RCC 7860 (cell line): Measurements from ENCODE around the gene RPTOR.
"Not testable (repeated sequence)": the region's sequence is repeated elsewhere in the genome, so short reads cannot be mapped to it uniquely, and the experiment has no call there.

Source experiments
- DNase-seq: peaks from one replicate; pipeline ENCODE4 v3.0.0-alpha.2; 2015; ENCODE audit warnings: low spot score
- FAIRE-seq: peaks from 2 replicates; lab custom pipeline; 2012; peaks lifted over from hg19 to GRCh38; lab: Jason Lieb, UNC

Gene RPTOR

DNA sequence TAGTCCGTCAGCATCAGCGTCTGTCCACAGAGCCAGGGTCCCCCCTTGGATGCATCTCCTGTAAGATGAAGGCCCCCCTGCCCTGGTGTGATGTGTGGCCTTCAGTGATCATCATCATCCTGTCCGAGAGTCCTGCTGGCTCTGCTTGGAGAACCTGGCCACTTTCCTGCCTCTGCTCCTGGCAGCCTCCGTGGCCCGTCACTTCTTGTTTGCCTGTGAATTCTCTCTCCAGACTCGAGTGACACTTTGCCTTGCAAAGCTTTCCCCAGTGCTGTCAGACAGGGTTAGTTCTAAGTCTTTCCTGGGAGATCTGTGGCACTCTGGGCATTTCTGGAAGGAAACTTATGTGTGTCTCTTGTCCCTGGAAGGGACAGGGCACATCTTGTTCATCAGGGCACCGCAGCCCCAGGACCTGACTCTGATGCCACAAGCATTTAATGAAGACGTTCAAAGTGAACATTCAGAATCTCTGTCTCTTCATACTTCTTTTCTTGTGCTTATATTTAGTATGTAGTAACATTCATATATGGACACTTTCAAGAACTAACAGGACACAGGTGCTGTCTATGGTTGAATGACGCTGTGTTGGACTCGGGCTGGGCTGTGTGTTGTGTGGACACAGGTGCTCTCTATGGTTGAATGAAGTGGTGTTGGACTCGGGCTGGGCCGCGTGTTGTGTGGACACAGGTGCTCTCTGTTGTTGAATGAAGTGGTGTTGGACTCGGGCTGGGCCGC, 68.5 kb downstream of the RPTOR start:
- FAIRE-seq (no peak), DNase-seq (no peak)

- DNase-seq = no peak
- FAIRE-seq = no peak
Observed at GRCh38 chr17:80613732-80614071, 69.1 kb downstream of the RPTOR start.

DNA sequence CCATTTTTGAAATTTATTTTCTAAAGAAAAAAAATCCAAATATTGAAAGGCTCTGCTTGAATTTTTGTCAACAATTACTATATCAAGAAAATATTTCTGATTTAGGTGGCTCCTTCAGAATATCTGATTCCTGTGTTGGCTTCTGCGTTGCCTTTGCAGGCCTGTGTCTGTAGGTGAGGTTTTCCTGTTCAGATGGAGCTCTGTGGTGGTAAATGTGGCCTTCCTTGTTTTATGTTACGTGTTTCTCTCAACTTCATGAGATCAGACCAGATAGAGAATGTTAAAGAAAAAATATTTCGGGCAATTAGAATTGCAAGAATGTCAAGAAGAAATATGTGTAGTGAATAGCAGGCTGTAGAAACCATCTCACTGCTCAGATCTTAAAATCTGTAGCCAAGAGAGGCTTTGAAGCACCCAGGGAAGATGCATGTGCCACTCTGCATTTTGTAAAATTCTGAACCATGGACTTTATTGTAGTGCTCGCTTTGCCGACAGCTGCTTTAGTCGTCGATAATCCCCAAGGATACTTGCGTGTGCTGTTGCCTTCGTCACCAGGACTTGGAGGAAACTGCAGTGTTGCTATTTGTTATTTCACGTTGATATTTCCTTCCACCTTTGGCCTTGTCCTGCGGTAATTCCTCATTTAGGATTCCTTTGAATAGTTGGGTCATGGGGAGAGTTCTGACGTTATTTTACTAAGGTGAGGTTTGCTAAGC, 69.9 kb downstream of the RPTOR start:
- no peak for DNase-seq
- FAIRE-seq = no peak

DNA sequence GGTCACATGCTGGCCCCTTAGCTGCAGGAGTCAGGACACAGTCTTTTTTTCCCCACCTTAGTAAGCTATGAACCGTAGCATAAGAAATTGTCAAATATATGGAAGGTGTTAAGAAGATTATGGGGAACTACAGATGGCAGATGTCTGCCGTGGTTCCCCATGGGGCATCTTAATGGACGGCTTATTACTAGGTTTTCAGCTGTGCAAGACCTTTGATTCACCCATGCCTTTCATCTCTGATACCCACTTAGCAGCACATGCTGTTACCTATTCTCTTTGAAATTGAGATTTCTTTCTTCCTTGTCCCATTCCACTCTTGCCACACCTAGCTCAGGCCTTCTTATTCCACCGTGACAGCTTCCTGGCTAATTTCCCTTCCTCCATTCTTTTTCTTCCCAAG, 70.7 kb downstream of the RPTOR start:
- no peak for FAIRE-seq
- no peak for DNase-seq

DNA sequence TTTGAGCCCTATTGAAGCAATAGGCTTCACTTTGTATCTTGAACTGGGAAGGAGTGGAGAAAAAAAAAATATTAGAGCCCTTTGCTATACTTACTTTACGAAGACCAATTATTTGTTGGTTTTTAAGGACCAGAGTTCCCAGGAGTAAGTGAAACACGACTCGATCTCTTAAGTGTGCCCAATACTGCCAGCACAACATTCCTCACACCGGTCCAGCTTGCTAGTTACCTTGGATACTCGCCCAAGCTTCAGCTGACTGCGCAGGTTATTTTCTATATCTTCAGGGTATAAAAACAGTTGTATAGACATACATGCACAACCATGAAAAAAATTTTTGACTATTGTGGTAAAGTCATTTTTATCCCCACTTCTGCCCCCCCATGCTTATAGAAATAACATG, 72.1 kb downstream of the RPTOR start:
- FAIRE-seq = no peak
- DNase-seq = no peak

DNA sequence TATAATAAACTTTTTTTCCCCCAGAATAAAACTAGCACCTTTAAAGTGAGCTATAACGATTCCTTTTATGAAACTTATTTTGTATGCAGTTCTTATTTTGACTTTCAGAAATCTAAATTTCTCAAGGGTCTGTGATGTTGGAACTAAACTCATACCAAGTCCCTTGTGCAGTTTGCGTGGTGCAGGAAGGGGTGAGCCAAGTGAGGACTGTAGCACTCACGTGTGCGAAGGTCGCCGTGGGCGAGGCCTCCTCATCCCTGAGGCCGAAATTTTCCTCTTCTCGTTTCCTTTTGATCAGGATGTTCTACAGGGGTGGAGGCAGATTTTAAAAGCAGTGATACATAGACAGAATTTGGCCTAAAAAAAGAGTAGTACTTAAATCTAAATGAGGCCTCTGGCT, 73.7 kb downstream of the RPTOR start:
- DNase-seq (no peak), FAIRE-seq (no peak)

- DNase-seq (peak; percentile 60), FAIRE-seq (peak; percentile 73)
Observed at GRCh38 chr17:80619535-80620235, 75.0 kb downstream of the RPTOR start.

GRCh38 chr17:80621335-80621996, 76.8 kb downstream of the RPTOR start:
- DNase-seq (no peak), FAIRE-seq (no peak)

DNA sequence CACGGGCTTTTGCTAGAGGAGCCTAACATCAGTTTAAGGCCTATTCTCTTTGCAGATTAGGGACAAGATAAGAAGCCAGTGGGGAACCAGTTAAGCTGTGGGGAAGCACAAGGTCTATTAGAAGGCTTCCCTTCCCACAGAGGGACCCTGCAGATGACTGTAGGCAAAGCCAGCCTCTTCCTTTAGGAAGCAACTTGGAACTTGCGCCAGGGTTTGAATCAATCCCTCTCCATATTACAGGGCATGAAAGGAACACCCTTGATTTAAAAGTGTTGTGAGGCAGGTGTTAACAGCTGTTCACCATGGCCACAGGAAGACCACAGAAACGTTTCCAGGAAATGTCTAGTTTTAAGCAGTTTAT, 77.3 kb downstream of the RPTOR start:
- no peak for FAIRE-seq

DNA sequence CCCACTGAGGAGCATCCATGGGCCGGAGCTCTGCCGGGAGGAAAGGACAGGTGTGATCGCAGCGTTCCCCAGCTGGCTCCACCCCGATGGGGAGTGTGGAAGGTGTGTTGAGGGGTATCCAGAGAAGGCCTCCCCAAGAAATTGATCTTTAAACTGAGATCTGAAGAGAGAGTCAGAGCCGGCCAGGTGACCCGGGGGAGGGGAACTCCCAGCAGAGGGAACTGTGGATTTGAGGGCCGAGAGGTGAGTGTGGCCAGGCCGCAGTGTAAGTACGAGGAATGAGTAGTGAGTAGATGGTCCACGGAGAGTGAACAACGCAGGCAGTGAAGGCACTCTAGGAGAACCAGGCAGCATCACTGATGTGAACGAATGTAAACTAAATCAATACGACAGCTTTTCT, 80.2 kb downstream of the RPTOR start:
- DNase-seq = no peak
- no peak for FAIRE-seq

More for the DNA sequence above, 77.3 kb downstream of the RPTOR start:
- no peak for DNase-seq

DNA sequence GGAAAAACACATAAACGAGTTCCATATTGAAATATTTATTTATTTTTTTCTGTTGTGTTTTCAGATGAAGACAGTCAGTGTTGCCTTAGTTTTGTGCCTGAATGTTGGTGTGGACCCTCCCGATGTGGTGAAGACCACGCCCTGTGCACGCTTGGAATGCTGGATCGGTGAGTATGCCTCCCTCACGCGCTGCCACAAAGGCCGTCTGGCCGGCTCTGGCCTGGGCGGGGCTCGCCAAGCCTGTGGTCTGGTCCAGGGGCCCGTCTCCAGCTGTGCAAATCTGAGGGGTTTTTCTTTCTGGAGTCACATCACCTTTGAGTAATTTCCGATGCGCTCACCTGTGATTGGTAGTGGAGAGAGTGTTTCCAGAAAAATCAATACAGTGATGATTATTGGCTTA, 81.0 kb downstream of the RPTOR start:
- no peak for DNase-seq
- FAIRE-seq = no peak

DNA sequence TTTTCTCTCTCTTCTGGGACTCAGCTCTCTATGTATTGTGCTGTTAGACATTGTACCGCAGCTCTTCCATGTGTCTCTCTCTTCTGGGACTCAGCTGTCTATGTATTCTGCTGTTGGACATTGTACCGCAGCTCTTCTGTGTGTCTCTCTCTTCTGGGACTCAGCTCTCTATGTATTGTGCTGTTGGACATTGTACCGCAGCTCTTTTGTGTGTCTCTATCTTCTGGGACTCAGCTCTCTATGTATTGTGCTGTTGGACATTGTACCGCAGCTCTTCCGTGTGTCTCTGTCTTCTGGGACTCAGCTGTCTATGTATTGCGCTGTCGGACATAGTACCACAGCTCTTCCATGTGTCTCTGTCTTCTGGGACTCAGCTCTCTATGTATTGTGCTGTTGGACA, 84.2 kb downstream of the RPTOR start:
- not testable (repeated sequence) for FAIRE-seq, DNase-seq

DNA sequence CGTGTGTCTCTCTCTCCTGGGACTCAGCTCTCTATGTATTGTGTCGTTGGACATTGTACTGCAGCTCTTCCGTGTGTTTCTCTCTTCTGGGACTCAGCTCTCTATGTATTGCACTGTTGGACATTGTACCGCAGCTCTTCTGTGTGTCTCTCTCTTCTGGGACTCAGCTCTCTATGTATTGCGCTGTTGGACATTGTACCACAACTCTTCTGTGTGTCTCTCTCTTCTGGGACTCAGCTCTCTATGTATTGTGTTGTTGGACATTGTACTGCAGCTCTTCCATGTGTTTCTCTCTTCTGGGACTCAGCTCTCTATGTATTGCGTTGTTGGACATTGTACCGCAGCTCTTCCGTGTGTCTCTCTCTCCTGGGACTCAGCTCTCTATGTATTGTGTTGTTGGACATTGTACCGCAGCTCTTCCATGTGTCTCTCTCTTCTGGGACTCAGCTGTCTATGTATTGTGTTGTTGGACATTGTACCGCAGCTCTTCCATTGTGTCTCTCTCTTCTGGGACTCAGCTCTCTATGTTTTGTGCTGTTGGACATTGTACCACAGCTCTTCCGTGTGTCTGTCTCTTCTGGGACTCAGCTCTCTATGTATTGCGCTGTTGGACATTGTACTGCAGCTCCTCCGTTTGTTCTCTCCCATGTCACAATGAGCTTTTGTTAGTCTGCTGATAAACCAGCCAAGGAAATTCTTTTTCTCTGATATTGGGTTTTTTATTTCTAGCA, 84.8 kb downstream of the RPTOR start:
- FAIRE-seq (no peak), DNase-seq (no peak)

- FAIRE-seq = no peak
- no peak for DNase-seq
Observed at GRCh38 chr17:80630560-80631120, 86.0 kb downstream of the RPTOR start.

DNA sequence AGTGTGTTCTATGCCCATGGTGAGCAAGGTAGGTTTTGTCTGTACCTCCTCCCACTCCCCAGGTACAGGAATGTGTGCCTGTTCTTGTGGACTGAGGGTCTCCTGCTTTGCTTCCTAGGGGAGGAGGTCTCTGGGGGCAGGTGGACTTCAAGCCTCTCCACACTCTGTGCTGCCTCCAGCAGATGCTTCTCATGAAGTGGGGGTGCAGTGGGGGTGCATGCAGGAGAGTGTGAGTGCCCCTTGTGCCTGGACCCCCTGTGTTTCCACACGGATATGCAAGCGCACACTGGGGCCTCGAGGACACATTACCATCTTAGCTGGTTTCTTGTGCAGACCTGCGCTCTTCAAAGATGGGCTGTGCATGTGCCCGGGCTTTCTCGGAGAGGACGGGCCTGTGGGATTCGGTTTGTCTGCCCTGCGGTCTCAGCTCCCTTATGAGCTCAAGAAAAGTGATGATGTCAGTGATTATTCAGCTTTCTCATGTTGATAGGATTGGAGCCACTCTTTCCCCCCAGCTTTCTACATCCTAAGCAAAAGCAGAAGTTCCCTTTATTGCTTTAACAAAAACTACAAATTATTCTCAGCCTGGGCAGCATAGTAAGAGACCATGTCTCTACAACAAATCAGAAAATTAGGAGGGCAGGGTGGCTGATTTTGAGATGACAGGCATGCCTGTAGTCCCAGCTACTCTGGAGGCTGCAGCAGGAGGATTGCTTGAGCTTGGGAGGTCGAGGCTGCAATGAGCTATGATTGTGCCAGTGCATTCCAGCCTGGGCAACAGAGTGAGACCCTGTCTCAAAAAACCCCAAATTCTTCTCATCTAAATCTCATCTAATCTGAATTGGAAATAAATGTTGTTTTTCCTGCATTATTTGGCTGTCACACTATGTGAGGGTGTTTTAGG, 86.8 kb downstream of the RPTOR start:
- FAIRE-seq = no peak
- no peak for DNase-seq

DNA sequence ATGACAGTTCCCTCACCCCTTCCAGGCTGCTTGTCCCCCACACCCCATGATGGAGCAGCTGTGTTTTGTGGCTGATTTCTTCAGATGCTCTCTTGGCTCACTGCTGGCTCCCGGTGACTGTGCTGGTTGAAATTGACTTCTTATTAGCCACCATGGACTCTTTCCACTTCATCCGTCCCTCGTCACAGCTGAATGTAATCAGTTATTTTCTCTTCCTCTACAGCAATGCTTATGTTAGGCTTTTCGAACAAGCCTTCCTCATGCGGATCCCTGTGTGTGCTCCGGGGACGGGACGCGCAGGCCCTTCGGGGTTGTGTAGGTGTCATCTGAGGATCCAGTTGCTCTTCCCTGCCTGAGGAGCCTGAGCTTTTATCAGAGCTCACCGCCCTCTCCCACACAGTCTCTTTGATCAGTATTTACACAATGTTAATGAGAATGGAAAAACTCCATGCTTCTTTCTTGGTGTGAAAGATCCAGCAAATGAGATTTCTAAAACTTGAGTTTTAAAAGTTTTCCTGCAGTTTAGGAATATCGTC, 87.5 kb downstream of the RPTOR start:
- no peak for FAIRE-seq

GRCh38 chr17:80633207-80633606, 88.6 kb downstream of the RPTOR start:
- DNase-seq (no peak), FAIRE-seq (no peak)

More for the DNA sequence above, 87.5 kb downstream of the RPTOR start:
- no peak for DNase-seq

GRCh38 chr17:80633994-80634566, 89.4 kb downstream of the RPTOR start:
- no peak for FAIRE-seq
- no peak for DNase-seq
